GM08714 (cell line): ENCODE data around the gene LAMP5.

Experiments used
- H3K4me3 ChIP-seq: fragments of 200-500 bp; sonication (Bioruptor generic); 2 replicates; pipeline ENCODE4 v1.5.1; 2014; ENCODE audit warnings: mild to moderate bottlenecking, low read length, inconsistent platforms
- ZNF274 ChIP-seq: IDR thresholded peaks from 2 replicates; pipeline ENCODE4 v1.6.1; 2012; ENCODE audit warnings: mild to moderate bottlenecking, low read depth, low read length

Gene LAMP5

DNA sequence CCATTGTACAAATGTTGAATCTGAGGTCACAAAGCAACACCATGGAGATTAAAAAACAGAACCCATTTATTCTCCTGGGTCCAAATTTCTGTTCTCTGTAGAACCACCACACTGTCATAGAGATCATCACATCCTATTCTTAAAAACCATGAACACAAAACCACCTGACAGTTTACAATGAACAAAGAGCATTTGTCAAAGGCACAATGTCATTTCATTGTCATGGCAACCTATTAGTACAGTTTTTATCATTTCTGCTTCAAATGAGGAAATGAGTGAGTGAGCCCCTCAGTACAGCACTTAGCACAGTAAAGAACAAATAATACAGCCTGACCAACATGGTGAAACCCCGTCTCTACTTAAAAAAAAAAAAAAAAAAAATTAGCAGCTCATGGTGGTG is 23.1 kb upstream of the LAMP5 start:
- H3K4me3 ChIP-seq: no peak overlapping the region
- no peak for TF ChIP-seq ZNF274

- TF ChIP-seq ZNF274: no peak
- no peak overlapping the region for H3K4me3 ChIP-seq
These were observed 22.3 kb upstream of the LAMP5 start for GRCh38 chr20:9492067-9492466.

DNA sequence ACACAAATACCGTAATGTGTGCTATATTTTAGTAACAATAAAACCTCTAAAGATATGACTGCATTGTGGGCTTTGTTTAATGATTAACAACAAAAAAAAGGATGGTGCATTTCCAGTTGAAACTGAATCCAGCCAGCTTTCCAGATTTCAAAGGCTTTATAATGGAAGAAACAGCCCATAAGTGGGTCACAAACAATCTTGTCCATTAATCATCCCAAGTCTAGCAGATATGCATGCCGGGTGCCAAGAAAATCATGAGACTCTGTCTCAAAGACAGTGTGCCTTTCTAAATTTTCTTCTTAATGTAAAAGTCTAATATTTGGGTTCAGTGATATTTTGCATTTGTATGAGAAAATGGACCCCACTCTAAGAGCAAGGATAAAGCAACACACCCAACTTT is 20.6 kb upstream of the LAMP5 start:
- H3K4me3 ChIP-seq: no peak overlapping the region
- no peak for TF ChIP-seq ZNF274

DNA sequence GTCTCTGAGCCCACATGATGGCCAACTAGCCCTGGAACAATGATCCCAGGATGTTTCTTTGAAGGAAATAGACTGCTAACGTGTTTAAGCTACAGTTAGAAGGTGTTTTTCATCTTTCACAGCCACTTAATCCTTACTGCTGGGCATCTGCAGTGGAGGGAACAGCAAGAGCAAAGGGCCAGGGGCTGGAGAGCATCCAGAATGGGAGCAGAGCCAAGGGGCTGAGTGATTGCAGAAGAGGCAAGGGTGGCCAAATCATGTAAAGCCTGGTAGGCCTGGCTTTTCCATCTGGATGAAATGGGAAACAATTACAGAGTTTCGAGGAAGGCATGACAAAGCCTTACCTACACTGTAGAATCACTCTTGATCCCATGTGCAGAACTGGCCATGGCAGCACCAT is 18.7 kb upstream of the LAMP5 start:
- TF ChIP-seq ZNF274: no peak
- no peak overlapping the region for H3K4me3 ChIP-seq

DNA sequence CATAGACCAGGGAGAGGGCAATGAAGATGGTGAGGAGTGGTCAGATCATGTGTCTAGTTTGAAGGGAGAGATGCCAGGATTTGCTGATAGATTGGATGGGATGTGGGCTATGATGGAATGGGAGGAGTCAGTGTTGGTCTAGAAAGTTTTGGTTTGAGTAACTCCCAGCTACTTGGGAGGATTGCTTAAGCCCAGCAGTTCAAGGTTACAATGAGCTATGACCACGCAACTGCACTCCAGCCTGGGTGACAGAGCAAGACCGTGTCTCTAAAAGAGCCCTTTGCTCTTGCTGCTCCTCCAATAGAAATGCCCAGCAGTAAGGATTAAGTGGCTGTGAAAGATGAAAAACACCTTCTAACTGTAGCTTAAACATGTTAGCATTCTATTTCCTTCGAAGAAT is 18.2 kb upstream of the LAMP5 start:
- TF ChIP-seq ZNF274: no peak
- H3K4me3 ChIP-seq: no peak overlapping the region

- TF ChIP-seq ZNF274: no peak
These were observed 16.1 kb upstream of the LAMP5 start for GRCh38 chr20:9498322-9498721.

GRCh38 chr20:9499126-9499899 is 15.1 kb upstream of the LAMP5 start:
- no peak overlapping the region for H3K4me3 ChIP-seq
- no peak for TF ChIP-seq ZNF274

More at GRCh38 chr20:9498322-9498721, 16.1 kb upstream of the LAMP5 start:
- no peak overlapping the region for H3K4me3 ChIP-seq

- no peak for TF ChIP-seq ZNF274
- no peak overlapping the region for H3K4me3 ChIP-seq
These were observed 14.3 kb upstream of the LAMP5 start for GRCh38 chr20:9500121-9500520.

- TF ChIP-seq ZNF274: no peak
- no peak overlapping the region for H3K4me3 ChIP-seq
These were observed 12.9 kb upstream of the LAMP5 start for GRCh38 chr20:9501473-9501872.

DNA sequence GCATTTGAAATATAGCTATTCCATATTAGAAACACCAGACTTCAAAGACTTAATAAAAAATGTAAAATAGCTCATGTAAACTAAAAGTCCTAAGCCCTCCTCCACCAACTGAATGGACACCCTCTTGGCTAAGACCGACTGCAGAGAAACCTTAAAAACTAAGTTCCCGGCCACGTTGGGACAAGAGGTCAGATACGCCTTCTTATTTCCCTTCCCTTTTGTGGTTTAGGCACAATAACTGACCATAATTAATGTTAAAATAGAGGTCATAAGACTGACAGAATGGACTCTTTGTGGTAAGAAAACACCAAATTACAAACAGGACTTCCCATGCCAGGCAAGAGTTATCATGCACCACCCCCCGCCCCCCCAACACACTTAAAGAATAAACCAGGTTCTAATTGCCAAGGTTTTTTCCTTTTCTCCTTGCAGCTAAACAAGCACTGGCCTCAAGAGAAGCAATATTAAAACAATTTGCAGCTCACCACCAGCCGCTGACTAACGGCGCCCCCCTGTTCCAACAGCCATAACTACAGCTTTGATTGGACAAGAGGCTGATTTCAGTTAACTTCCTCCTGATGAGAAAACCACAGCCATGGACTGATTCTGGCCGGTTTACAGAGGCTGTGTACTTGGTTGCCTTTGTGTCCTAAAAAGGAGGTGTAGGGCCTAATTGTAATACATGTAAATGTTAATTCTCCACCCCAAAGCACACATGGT is 10.7 kb upstream of the LAMP5 start:
- no peak overlapping the region for H3K4me3 ChIP-seq
- TF ChIP-seq ZNF274: no peak

DNA sequence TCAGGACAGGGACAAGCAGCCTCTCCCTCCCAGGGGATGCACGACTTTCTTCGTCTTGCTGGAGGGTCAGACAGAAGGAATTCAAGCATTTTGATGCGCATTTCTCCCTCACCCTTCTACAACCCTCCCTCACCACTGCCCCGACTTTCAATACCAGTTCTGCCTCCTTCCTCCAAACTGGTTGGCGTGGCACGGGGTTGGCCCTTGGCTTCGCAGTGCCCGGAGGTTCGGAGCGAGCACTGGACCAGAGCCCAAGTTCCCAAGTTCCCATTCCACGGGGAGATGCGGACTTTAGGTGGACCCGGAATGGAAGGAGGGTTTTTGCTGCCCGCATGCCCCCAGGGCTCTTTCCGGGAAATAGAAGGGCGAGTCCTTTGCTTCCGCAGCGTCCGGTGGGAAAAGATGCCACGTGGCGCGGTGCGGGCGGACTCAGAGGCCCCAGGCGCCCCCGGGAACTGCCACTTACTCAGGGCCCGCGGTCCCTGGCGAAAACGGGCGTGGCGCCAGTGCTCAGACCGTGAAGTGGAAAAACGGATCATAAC is 8.0 kb upstream of the LAMP5 start:
- H3K4me3 ChIP-seq: no peak overlapping the region
- TF ChIP-seq ZNF274: no peak

GRCh38 chr20:9506964-9507369 is 7.4 kb upstream of the LAMP5 start:
- H3K4me3 ChIP-seq: no peak overlapping the region
- no peak for TF ChIP-seq ZNF274

DNA sequence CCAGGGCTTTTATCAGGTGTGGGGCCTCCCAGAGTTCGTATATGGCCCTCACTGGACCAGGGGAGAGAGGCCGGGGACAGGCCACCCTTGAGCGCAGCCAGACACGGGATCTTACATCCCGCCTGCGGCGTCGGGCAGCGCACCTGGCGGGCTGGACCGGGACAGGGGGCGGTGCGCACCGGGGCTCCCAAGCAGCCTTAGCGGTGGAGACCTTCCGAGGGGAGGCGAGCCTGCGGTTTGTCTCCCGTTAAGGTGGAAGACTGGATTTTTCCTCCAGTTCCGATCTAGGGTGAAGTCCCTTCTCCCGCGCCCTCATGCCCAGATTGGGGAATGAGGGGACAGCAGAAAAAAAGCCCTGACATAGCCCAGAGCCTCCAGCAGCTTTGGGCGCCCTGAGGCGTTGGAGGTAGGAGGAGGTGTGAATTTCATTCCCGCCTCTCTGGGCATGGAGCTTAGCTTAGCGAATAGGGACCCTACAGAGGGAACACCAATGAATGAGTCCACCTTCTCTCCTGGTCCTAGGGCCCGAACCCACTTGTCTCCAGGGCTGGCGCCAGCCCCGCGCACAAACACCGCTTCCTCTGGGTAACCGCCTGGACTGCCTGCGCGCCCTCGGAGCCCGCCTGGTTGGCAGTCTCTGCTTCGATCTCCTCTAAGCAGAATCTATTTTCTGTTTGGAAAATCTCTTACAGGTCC is 6.7 kb upstream of the LAMP5 start:
- no peak for TF ChIP-seq ZNF274
- peak overlapping the region; percentile 14; the same call in 1 of the 2 replicates for H3K4me3 ChIP-seq

DNA sequence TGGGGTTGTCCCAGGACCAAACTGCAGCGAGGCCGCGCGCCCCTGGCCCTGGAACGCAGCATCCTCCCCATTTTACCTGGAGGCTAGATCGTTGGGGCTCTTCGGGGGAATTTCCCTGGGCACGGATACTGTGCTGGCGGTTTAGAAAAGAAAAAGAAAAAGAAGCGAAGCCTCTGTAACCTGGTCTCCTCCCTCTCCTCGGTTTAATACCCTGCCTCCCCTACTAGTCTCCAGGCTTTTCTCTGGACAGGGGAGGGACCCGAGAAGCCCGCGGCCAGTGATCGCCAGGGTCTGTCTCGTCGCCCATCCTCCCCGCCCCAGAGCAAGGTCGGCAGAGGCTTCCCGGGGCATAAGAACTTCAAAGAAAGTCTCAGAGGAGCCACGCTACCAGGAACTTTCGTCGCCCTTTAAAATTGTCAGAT is 6.1 kb upstream of the LAMP5 start:
- peak overlapping the region; percentile 14; the same call in 1 of the 2 replicates for H3K4me3 ChIP-seq
- TF ChIP-seq ZNF274: no peak
